Hepatocyte (in vitro differentiated cells): ENCODE measurements around the gene FSD2.

Source experiments
- EZH2 ChIP-seq: fragments of 200-600 bp; sonication (generic); IDR thresholded peaks from 2 replicates; pipeline ENCODE4 v1.6.1; 2016; ENCODE audit warnings: antibody characterized with exemption, mild to moderate bottlenecking, borderline replicate concordance
- TF ChIP-seq, protein P1 (sequence below): fragments of 200-600 bp; sonication (generic); IDR thresholded peaks from 2 replicates; pipeline ENCODE4 v1.5.1; 2016; ENCODE audit warnings: antibody characterized with exemption, mild to moderate bottlenecking; ENCODE audit not compliant: poor library complexity

DNA sequence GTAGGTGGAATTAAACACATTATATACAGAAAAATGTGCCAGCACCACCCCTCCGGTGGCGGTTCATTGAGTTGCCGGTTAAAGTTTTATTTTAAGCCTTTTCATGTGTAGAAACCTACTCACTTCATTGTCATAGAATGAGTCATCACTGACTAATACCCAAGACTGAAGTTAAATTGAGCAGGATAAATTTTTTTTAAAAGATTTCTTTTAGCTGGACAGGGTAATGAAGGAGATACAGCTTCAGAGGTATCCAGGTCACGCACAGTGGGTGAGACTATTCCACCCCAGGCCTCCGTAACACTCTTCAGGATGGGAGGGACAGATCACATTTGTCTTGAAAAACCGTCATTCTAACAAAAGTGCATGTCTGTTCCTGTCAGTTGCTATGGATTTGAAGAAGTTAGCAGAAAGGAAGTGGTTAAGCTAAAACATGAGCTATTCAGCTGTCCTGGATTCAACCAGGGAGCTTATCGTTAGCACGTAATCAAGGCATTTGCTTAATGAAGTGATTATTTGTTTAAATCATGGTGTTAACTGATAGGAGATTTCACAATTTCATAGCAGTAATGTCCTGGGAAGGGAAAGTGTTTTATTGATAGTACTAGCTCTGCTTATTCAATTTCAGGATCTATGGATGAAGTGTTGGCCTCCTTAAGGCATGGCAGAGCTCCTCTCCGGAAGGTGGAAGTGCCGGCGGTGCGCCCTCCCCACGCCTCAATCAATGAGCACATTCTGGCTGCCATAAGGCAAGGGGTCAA lies 26.9 kb upstream of the FSD2 start:
- TF ChIP-seq, protein P1, sequence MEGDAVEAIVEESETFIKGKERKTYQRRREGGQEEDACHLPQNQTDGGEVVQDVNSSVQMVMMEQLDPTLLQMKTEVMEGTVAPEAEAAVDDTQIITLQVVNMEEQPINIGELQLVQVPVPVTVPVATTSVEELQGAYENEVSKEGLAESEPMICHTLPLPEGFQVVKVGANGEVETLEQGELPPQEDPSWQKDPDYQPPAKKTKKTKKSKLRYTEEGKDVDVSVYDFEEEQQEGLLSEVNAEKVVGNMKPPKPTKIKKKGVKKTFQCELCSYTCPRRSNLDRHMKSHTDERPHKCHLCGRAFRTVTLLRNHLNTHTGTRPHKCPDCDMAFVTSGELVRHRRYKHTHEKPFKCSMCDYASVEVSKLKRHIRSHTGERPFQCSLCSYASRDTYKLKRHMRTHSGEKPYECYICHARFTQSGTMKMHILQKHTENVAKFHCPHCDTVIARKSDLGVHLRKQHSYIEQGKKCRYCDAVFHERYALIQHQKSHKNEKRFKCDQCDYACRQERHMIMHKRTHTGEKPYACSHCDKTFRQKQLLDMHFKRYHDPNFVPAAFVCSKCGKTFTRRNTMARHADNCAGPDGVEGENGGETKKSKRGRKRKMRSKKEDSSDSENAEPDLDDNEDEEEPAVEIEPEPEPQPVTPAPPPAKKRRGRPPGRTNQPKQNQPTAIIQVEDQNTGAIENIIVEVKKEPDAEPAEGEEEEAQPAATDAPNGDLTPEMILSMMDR: no peak
- TF ChIP-seq EZH2: no peak
